Stimulated activated CD8-positive, alpha-beta memory T cell treated with anti-CD3 and anti-CD28 coated beads, Interleukin-12 subunit alpha, Interleukin-12 subunit beta, amount 100 ng/mL, for 24 hours (primary cell): ENCODE data around the gene NEB.
"Not testable (repeated sequence)": the region's sequence is repeated elsewhere in the genome, so short reads cannot be mapped to it uniquely, and the experiment has no call there.

Source experiments
- DNase-seq: peaks from one replicate; pipeline ENCODE4 v3.0.0-alpha.2; 2020; ENCODE audit errors: extremely low read depth

NEB gene

DNA sequence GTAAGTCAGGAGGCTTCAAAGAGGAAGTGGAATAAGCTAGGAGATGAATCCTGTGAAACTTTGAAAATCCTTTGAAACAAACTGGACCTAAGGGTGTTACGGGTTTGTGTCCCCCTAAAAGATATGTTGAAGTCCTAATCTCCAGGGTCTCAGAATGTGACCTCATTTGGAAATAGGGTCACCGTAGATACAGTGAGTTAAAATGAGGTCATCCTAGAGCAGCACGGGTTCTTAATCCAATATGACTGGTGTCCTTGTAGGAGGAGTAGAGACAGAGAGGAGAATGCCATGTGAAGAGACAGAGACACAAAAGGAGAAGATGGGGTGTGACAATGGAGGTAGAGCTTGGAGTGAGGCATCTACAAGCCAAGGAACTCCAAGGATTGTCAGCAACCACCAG is 26.9 kb upstream of the NEB start:
- DNase-seq = no peak

DNA sequence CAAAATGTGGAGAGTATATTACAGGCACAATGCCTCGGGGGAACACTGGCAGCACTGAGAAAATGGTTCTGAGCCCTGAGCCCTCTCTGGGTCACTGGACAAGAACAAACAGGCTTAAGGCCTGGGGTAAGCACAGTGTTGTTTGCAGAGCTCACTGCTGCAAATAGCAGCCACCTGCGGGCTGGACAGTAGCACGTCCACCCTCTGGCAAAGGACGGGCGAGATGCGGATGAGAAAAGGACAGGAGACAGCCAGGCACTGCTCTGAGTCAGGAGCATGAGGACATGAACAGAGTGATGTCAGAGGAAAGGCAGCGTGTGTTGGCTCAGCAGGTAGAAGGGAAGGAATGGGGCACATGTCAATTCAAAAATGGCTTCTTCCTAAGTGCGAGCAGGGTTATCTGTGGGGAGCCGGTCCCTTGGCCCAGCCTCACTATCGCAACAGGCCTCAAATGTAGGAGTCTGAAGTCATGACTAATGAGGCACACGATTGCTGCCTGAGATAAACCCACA is 25.9 kb upstream of the NEB start:
- no peak for DNase-seq

DNA sequence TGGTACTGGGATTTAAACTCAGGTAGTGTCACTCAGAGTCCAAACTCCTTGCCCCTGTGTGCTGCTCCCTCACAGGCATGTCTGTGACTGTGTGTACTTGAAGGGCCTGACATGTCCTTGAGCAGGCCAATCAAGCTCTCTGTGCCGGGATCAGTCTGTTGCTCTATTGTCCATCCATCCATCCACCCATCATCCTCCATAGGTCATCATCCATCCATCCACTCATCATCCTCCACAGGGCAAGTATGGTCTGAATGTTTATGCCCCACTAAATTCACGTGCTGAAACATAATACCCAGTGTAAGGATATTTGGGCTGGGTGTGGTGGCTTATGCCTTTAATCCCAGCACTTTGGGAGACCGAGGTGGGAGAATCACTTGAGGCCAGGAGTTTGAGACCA is 24.5 kb upstream of the NEB start:
- DNase-seq = no peak

DNA sequence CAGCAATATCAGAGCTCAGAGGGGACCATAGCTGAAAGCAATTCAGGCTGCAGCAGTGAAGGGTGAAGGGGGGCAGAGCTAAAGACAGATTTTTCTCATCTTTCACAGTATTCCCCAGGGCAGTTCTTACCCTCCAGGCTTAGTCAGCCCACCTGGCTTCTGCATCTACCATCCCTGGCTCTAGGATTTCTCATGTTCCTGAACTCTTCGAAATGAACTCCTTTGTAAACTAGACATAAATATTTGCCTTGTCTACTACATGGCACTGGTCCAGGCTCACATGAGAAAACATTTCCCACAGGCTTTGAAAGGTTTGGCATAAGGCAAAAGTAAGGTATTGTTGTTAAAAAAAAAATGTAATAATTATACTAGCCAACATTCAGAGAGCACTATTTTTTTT is 23.6 kb upstream of the NEB start:
- DNase-seq = no peak

DNA sequence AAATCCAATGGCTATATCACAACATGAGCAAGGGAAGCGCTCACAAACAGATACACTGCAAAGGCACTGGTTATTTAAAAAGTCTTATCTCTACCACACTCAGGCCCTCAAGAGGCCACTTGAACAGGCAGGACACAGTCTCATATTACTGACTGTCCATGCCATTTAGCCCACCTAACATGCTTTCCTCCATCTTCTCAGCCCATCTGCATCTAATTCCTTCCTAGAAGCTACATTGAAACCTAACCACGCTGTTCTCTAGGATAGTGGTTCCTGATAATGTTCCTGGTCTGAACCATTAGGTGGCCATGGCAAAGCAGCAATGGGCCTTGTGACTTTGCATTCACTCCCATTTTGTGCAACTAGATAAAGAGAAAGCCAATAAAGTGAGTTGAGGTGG is 22.5 kb upstream of the NEB start:
- no peak for DNase-seq

DNA sequence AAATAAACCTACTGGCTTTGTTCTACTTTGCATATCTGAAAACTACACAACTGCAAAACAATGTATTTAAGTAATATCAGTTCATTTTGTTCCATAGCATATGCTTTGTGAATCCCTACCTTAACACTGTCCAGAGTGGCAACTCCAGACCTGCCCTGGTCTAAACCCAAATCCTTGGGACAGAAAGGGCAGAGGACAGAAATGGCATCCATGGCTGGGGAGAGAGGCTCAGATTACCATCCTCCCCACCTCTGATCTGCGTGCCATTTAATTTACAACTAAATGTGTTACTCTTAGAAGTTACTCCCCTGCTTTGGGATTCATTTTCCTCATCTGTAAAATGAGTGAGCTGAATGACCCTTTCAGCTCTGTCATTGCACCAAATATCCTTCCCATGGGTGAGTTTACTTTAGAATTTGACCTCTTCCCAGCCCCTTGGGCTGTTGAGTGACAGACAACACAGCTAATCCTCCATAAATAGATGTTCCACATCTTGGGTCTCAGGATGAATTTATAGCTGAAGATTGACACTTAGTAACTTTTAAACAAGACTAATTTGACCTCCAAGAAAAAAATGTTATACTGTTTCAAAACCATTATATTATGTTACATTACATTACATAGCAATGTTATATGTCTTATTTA is 20.1 kb upstream of the NEB start:
- DNase-seq = no peak

DNA sequence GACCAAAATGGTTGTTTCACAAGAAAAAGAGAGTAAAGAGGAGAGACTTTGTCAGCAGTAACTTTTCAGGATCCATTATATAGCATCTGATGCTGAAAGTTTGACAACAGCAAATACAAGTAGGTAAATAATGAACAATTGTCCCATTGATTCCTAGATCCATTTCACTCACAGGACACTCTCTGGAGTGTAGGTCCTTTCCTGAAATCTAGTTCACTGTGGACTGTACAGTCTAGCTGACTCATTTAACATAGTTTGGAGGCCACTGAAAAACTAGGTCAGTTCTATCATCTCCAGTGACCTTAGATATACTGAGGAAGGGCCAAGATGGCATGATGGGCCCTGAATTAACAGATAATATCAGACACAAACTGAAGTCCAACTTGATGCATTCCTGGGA is 19.3 kb upstream of the NEB start:
- DNase-seq = no peak

DNA sequence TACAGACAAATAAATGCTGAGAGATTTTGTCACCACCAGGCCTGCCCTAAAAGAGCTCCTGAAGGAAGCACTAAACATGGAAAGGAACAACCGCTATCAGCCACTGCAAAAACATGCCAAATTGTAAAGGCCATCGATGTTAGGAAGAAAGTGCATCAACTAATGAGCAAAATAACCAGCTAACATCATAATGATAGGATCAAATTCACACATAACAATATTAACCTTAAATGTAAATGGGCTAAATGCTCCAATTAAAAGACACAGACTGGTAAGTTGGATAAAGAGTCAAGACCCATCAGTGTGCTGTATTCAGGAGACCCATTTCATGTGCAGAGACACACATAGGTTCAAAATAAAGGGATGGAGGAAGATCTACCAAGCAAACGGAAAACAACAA is 11.0 kb upstream of the NEB start:
- DNase-seq = not testable (repeated sequence)

DNA sequence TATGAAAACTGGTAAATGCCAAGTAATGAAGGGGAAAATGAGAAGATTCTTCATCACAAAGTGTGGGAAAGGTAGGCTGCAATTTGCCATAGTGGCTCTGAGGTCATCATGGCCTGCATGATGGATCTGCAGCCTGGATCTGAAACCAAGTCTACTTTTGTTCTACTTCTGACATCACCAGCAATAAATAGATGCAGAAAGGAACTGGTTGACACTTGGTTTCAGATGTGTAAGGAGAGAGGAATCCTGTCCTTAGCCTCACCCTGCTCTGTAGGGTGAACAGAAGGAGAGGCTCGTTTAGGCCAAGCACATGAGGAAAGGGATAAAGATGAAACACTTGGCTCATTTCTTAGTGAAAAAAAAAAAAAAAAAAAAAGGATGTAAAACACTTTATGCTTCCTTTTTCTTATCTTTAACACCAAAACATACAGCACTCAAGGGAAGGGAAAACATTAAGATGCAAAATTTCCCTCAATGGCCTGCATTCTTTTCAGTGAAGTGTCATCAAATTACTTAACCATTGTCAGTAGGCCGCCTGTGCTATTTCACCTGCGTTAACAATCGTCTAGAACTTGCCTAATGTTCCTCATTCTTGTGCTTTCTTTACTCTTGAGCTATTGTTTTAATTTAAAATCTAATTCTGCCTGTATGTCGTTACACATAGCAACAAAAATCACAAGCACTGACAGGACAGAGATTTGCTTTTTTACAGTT is 3.9 kb downstream of the NEB start:
- DNase-seq = no peak

DNA sequence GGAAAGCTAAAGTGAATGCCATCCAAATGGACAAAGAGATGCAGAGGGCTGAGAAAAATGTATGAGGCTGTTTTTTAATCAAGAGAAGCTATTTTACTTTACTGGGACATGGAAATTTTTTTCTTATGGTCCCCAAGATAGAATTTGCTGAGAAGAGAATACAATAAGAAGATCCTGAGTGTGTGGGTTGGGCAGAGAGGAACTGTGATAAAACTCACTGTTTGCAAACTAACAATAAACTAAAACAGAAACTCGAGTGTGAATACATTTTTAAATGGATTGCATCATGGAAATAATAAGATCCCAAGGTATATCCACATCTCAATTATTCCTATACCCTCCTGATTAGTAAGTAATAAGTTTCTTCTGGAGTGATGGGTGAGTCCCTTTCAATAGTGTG is 4.4 kb downstream of the NEB start:
- no peak for DNase-seq

DNA sequence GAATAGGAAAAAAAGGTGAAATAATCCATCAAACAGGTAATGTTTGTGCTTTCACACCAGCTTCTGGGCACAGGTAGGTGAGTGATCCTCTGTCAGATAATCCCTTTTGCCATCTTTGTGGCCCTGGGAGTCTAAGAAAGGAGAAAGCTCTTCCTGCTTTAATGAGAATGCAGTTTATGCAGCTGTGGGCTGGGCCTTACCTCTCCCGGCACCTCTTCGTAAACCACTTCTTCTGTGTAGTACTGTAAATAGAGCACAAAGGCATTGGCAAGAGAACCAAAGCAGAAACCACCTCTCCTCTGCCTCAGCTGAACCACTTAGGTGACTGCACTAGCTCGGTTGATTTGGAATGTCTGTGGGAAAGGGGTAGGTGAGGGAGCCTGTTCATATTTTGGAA is 4.9 kb downstream of the NEB start:
- DNase-seq = no peak

DNA sequence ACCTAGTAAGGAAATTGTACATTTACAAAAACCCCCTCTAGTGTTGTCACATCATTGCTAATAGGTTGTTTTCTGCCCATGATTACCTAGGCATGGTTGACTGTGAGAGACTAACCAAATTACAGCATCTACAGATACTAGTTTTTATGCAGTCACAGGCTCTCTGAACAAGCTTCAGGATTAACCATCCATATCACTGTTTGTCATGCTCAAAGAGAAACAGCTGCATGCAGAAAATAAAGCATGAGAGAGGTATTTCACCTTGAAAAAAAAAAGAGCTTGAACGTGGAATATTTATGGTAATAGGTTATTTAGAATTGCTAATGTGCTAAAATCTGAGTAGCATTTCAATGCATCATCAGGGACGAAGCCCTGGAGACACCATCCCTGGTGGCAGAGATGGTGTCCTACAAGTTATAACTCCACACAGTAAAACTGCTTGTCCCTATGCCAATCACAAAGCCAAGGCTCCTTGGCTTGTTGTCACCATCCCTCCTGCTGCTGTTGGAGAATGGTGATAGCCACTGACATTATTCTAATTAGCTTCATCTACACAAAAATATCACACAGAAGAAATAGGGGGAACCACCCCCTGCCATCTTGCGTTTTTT is 5.4 kb downstream of the NEB start:
- DNase-seq = no peak

DNA sequence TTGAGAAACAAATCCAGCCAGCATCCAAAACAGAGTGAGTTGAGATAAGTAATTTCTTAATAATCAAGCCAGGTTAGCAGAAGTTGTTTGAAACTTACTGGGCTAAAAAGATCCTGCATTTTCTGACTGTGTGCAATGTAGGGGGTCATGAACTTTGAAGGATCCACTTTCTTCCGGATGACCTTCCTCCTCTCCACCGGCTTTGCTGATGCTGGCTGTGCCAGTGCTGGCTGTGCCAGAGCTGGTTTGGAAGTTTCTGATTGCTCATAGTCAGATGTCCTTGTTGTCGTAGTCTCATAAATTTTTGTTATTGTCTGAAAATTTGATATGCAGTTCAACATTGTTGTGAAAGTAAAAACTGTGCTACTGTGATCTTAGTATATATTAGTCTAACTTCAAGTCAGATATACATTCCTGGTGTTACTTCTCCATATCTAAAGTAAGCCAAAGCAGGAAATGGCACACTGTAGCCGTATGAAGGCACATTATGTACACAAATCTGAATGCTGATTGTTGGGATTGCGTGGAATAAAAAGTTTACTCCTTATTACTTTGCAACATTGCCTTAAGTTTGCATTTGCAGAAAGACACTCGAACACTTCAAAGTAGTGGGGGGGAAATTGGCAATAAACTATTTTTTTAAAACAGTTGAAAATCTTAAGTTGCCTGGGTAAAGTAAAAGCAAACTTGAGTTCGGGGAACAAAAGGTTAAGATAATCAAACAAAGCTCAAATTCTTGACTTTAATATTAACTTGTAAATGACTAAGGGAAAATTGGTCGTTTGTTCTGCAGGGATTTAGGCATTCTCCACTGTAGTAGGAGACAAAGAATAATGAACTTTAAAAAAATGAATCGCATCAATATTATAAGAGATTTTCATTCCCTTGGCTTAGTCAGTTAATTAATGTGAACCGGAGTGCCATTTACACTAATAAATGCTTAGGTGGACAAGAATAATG is 6.4 kb downstream of the NEB start:
- no peak for DNase-seq

DNA sequence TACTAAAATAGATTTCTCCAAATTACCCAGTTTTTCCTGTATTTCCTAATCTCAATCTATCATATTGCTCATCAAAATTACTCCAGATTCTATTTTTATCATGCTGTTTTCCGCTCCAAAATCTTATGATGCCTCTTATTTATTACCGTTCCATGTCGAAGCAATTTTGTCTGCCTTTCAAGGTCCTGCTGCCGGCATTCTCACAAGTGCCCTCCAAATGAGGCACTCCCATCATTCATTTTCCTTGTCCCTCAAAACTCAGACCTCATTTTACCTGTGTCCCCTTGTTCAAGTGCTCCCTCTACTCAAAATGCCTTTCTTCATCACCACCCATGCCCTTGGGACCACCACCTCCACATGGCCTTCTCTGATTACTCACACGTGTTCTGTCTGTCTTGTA is 13.1 kb downstream of the NEB start:
- no peak for DNase-seq

DNA sequence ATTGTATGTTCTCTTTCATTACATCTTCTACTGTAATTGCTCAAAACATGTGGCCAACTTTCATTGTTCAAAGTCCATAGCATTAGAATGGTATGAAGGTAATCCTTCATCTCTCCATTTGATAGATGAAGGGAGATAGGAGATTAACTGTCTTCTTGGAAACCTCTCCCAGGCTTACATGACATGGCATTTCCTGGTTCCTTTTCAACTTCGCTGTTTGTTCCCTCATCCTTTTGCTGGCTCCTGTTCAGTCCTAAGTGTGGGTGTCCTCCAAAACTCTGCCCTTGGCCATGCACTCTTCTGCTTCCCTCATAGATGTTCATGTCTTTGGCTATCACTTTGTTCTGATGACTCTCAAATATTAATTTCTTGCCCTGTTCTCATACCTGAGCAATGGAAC is 13.8 kb downstream of the NEB start:
- no peak for DNase-seq

DNA sequence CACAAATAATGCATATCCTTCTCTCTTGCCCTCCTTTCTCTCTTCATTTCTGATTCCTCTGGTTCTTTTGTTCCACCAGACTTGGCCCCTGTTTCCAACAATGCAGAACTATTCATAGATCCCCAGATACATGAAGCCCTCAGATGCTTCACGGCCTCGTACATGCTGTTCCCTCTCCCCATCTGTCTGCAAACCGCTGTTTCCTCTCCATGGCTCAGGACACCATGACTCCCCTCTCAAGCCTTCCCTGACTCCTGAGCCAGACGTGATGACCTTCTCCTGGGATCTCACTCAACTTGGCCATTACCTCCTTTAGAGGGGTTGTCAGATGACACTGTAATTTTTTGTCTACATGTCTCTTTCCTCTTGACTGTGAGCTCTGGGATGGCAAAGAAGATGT is 15.5 kb downstream of the NEB start:
- no peak for DNase-seq

DNA sequence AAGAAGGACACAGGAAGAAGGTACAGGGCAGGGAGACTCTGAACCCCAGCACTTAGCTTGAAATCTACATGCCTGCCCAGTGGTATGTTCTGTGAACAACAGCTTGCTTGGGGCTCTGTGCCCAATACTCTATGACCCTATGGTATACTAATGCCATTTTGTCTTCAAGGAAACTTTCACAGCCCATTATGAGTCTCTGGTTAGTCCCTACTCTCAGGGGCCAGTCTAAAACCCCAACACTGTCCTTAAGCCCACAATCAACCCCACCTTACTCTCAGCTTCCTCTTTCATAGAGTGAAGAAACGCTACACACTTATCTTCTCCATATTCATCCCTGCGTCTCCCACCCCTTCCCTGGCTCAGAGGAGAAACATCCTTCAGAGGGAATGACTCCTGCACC is 16.0 kb downstream of the NEB start:
- DNase-seq = no peak

DNA sequence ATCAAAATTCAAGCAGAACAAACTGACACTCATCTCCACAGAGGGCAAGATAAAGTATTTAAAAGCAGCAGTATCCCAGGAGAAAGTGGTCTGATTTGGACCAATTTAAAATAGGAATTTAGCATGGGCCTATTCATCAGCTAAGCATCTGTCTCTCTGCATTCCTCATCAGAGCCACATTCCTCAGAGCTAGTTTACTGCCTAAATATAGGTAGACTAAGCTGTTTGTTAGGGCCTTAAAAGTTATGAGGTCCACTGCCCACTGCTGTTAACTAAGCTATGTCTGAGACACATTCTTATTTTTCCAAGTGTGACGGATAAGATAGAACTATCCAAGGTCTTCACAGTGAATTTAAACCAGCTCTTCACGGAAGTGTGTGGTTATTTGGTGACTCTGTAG is 17.6 kb downstream of the NEB start:
- no peak for DNase-seq

DNA sequence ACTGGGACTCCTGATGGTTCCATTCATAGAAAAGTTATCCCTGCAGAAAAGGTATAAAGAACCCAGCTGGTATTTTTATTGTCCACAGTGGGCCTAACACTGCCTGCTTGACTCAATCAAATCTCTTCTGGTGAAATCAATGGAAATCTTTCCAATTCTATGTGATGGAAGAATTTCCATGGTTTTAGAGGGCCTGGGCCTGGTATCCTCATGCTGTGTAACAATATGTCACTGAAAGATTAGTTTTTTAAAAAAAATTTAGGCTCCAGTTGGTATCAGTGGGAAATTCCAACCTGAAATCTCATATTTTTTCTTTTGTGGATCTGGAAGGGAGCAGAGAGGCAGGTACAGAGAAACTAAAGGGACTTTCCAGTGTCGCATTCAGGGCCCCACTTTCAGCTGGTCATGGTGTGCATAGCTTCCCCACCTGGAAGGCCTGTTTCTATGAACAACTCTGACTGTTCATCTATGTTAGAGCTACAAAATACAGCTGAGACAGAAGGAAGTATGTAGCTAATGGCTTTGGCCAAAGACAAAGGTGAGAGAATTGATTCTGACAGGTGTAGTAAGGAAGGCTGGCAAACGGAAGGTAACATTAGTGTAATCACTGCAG is 20.9 kb downstream of the NEB start:
- DNase-seq = no peak

DNA sequence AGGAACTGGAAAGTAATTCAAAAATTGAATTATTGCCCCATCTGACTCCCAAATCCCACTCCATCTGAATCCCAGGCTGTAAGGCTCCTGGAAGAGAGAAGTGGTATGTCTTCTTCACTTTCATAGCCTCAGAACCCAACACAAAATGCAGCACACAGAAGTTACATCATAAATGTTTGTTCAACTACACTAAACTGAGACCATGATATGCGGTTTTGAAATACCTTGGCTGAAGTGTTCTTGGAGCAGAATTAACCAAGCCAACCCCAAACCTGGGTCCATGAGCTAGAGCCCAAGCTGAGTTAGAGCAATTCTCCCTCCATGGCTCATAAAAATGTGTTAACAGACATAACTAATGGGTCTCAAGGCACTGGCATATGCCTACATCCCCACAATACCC is 23.3 kb downstream of the NEB start:
- no peak for DNase-seq

DNA sequence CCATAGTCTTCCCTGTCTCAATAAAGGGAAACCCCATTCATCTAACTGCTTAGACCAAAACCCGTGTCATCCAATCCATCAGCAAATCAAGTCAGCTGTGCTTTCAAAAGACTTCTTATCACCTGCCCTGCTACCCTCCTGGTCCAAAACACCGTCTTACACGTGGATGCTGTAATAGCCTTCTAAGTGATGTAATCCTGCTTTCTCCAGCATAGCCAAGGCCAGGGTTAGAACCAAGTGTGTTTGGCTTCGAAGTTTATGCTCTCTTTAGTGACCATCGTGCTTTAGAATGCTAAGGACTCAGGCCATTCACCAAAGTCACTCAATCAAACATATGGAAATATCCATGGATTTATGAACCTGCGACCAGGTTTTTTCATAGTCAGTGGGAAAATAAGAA is 25.5 kb downstream of the NEB start:
- no peak for DNase-seq

DNA sequence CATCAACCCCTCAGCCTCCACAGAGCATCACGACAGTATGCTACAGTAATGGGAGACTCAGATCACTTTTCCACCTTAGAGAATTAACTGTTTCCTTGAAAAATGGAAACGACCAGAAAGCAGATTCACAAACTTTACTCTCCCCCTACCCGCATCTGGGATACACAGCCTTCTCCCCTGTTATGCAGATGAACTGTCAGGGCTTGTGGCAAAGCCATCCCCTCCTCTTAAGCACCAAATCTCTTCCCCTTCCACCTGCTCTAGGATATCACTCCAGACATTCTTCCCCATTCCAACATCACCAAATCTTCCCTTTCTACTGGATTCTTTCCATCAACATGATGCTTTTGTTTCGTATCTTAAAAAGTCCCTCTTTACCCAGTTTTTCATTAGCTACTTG is 26.4 kb downstream of the NEB start:
- DNase-seq = no peak
